Endodermal cell (in vitro differentiated cells): ENCODE results near the gene RPA3. TPM values are rescaled to one million over a fixed set of nuclear protein-coding genes. Genes with fewer than 3 reads are reported as not detected.

Source experiments
- DNase-seq: peaks from one replicate; pipeline ENCODE4 v3.0.0-alpha.2; 2017
- H3K27ac ChIP-seq: 2 replicates; pipeline ENCODE4 v1.5.1; 2013; ENCODE audit warnings: mild to moderate bottlenecking, low read depth, low read length, moderate library complexity
- H3K27me3 ChIP-seq: 2 replicates; pipeline ENCODE4 v1.6.1; 2013; ENCODE audit warnings: mild to moderate bottlenecking, low read length, moderate library complexity; ENCODE audit not compliant: insufficient read depth, control insufficient read depth, poor library complexity, severe bottlenecking
- H3K36me3 ChIP-seq: 2 replicates; pipeline ENCODE4 v1.7.0; 2013; ENCODE audit warnings: mild to moderate bottlenecking, low read length, moderate library complexity; ENCODE audit not compliant: control insufficient read depth, insufficient read depth
- H3K4me1 ChIP-seq: one replicate; pipeline ENCODE4 v1.7.0; 2013; ENCODE audit warnings: low read length; ENCODE audit not compliant: control insufficient read depth, insufficient read depth
- H3K4me3 ChIP-seq: 2 replicates; pipeline ENCODE4 v1.5.1; 2013; ENCODE audit warnings: mild to moderate bottlenecking, low read length, moderate library complexity
- H3K9ac ChIP-seq: 2 replicates; pipeline ENCODE4 v1.6.1; 2013; ENCODE audit warnings: mild to moderate bottlenecking, low read length, moderate library complexity; ENCODE audit not compliant: poor library complexity, severe bottlenecking; ENCODE audit errors: extremely low read depth
- H3K9me3 ChIP-seq: 2 replicates; pipeline ENCODE4 v1.6.1; 2013; ENCODE audit warnings: mild to moderate bottlenecking, low read length, moderate library complexity; ENCODE audit not compliant: control insufficient read depth
- H3K27ac Mint-ChIP-seq: 2 replicates; pipeline ENCODE4 v1.8.0; 2020; ENCODE audit warnings: mixed read lengths
- H3K27me3 Mint-ChIP-seq: 2 replicates; pipeline ENCODE4 v1.8.0; 2021; ENCODE audit warnings: mild to moderate bottlenecking, mixed read lengths; ENCODE audit not compliant: insufficient read depth
- H3K36me3 Mint-ChIP-seq: 2 replicates; pipeline ENCODE4 v1.8.0; 2020; ENCODE audit warnings: low read depth, mixed read lengths
- H3K4me1 Mint-ChIP-seq: 2 replicates; pipeline ENCODE4 v1.8.0; 2020; ENCODE audit warnings: mixed read lengths
- H3K4me3 Mint-ChIP-seq: 2 replicates; pipeline ENCODE4 v1.8.0; 2020; ENCODE audit warnings: mild to moderate bottlenecking, moderate library complexity, mixed read lengths
- H3K9me3 Mint-ChIP-seq: 2 replicates; pipeline ENCODE4 v1.8.0; 2020; ENCODE audit warnings: mild to moderate bottlenecking, mixed read lengths
- CTCF ChIP-seq: fragments of 200-600 bp; sonication (generic); conservative IDR thresholded peaks from 2 replicates; pipeline ENCODE4 v1.5.0; 2021; ENCODE audit warnings: antibody characterized with exemption, mild to moderate bottlenecking
- WGBS, 2 experiments: methylation state at CpG; one replicate each; pipeline versions ENCODE4 v1.1.5 to v1.1.7; 2013; ENCODE audit warnings: missing lambda C conversion rate in 2 of 2, mixed read lengths in 1 of 2; ENCODE audit not compliant: insufficient coverage in 1 of 2, insufficient read length in 1 of 2; 5-methylcytosine and 5-hydroxymethylcytosine counted together
- total RNA-seq, 2 donors: library from RNA; stranded (reverse); fragmentation: NEBNext Ultra II Directional in 1 of 2; extraction: Animal tissue kit (Norgen Biotek cat#: 25700) in 1 of 2; gene quantifications; 2 replicates in 1 of 2; 3 replicates in 1 of 2; pipeline ENCODE4 v1.2.1, GENCODE V29; 2021

RPA3 gene
- total RNA-seq, 2 donors from 2014 or later = 65.5 to 97.8 TPM

GRCh38 chr7:7750571-7751242 is 32.3 kb upstream of the RPA3 start:
- 92 to 100% methylated on average over 1 of the region's 2 CpGs for WGBS, 2 experiments
- Histone ChIP-seq H3K9ac (no peak overlapping the region), H3K36me3 (no peaks in the 10 kb centered on the region), H3K9me3 (no peaks in the 10 kb centered on the region), H3K4me3 (no peak overlapping the region), H3K27me3 (no peaks in the 10 kb centered on the region), H3K4me1 (peaks cover 3% of the 10 kb centered on the region), H3K27ac (no peak overlapping the region)
- peaks cover 13% of the 10 kb centered on the region for H3K4me1 Mint-ChIP-seq
- no peaks in the 10 kb centered on the region for H3K27me3 Mint-ChIP-seq
- no peaks in the 10 kb centered on the region for H3K36me3 Mint-ChIP-seq
- TF ChIP-seq CTCF = no peak
- H3K27ac Mint-ChIP-seq = no peak overlapping the region
- H3K4me3 Mint-ChIP-seq = no peak overlapping the region
- no peak for DNase-seq
- no peaks in the 10 kb centered on the region for H3K9me3 Mint-ChIP-seq

GRCh38 chr7:7746458-7746857 is 28.1 kb upstream of the RPA3 start:
- Histone ChIP-seq H3K27ac (no peak overlapping the region), H3K9ac (no peak overlapping the region), H3K36me3 (no peaks in the 10 kb centered on the region), H3K4me3 (no peak overlapping the region), H3K9me3 (no peaks in the 10 kb centered on the region), H3K4me1 (peaks cover 3% of the 10 kb centered on the region), H3K27me3 (no peaks in the 10 kb centered on the region)
- DNase-seq = no peak
- no peak overlapping the region for H3K4me3 Mint-ChIP-seq
- no peaks in the 10 kb centered on the region for H3K27me3 Mint-ChIP-seq
- 81 to 97% methylated on average over 4 of the region's 4 CpGs for WGBS, 2 experiments
- no peak for TF ChIP-seq CTCF
- peaks cover 13% of the 10 kb centered on the region for H3K4me1 Mint-ChIP-seq
- H3K27ac Mint-ChIP-seq = no peak overlapping the region
- no peaks in the 10 kb centered on the region for H3K36me3 Mint-ChIP-seq
- no peaks in the 10 kb centered on the region for H3K9me3 Mint-ChIP-seq

GRCh38 chr7:7745966-7746365 is 27.6 kb upstream of the RPA3 start:
- Mint-ChIP-seq H3K27ac (no peak overlapping the region), H3K9me3 (no peaks in the 10 kb centered on the region), H3K4me3 (no peak overlapping the region), H3K4me1 (peaks cover 9% of the 10 kb centered on the region), H3K27me3 (no peaks in the 10 kb centered on the region), H3K36me3 (no peaks in the 10 kb centered on the region)
- Histone ChIP-seq H3K27me3 (no peaks in the 10 kb centered on the region), H3K36me3 (no peaks in the 10 kb centered on the region), H3K4me3 (no peak overlapping the region), H3K9me3 (no peaks in the 10 kb centered on the region), H3K9ac (no peak overlapping the region), H3K4me1 (peaks cover 3% of the 10 kb centered on the region), H3K27ac (no peak overlapping the region)
- no peak for DNase-seq
- TF ChIP-seq CTCF = no peak
- 95 to 100% methylated on average over 1 to 4 of the region's 4 CpGs for WGBS, 2 experiments
